ENCODE measurements around the gene TEX28. TPM values are rescaled to one million over a fixed set of nuclear protein-coding genes. Genes with fewer than 3 reads are reported as not detected.

The TEX28 gene
- total RNA-seq, 1 experiment from 2014 or later = not detected

DNA sequence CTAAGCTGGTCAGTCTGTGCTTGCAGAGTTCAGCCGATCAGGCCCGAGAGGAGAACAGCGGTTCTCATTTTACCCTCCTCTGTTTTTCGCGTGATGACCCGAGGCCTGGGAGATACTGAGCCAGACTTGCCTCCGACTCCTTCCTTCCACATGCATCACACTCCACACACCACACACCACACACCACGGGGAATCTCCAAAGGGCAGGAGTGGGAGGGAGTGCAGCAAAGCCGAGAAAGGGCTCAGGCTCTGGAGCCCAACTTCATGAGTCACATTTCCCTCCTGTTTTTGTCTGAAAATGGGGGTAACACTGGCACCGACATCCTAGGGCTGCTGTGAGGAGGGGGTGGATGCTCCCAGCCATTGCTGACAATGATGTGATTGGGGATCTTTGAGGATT lies 39.6 kb upstream of the TEX28 start:
- TF ChIP-seq, protein P1, sequence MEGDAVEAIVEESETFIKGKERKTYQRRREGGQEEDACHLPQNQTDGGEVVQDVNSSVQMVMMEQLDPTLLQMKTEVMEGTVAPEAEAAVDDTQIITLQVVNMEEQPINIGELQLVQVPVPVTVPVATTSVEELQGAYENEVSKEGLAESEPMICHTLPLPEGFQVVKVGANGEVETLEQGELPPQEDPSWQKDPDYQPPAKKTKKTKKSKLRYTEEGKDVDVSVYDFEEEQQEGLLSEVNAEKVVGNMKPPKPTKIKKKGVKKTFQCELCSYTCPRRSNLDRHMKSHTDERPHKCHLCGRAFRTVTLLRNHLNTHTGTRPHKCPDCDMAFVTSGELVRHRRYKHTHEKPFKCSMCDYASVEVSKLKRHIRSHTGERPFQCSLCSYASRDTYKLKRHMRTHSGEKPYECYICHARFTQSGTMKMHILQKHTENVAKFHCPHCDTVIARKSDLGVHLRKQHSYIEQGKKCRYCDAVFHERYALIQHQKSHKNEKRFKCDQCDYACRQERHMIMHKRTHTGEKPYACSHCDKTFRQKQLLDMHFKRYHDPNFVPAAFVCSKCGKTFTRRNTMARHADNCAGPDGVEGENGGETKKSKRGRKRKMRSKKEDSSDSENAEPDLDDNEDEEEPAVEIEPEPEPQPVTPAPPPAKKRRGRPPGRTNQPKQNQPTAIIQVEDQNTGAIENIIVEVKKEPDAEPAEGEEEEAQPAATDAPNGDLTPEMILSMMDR (conservative IDR thresholded peaks at IDR 0.05; ENCODE audit: low read depth, low read length) = no peak
- TF ChIP-seq EZH2 (IDR thresholded peaks at IDR 0.05; ENCODE audit: borderline replicate concordance, low read depth, low read length, poor library complexity, severe bottlenecking) = no peak
- no peak overlapping the region for H3K4me3 ChIP-seq (ENCODE audit: low read depth, low read length, poor library complexity, severe bottlenecking)
- H3K36me3 ChIP-seq (ENCODE audit: insufficient read depth, low read length, poor library complexity, severe bottlenecking) = no peaks in the 10 kb centered on the region
- no peaks in the 10 kb centered on the region for H3K4me1 ChIP-seq (ENCODE audit: insufficient read depth, low read length, poor library complexity, severe bottlenecking)
- no TSS peak for BruUV-seq (replicated peaks)
- DNase-seq (ENCODE audit: low spot score) = no peak
- ChIA-PET POLR2A (ENCODE audit: low non-redundant PET) (no interaction called here), CTCF (no interaction called here)
- intact Hi-C loops (cut with micrococcal nuclease; ENCODE audit: unreplicated experiment) = no loop called here
- H3K27ac ChIP-seq (ENCODE audit: low read depth, low read length, poor library complexity, severe bottlenecking) = no peak overlapping the region
- no peaks in the 10 kb centered on the region for H3K27me3 ChIP-seq (replicated peaks; ENCODE audit: insufficient read depth, low read depth, low read length, poor library complexity)
- H3K9me3 ChIP-seq (ENCODE audit: low read depth, low read length, poor library complexity, severe bottlenecking) = no peaks in the 10 kb centered on the region

GRCh38 chrX:154333837-154334271 lies 38.9 kb upstream of the TEX28 start:
- intact Hi-C loops (cut with micrococcal nuclease; ENCODE audit: unreplicated experiment) = no loop called here
- DNase-seq (ENCODE audit: low spot score) = no peak
- ChIA-PET POLR2A (ENCODE audit: low non-redundant PET) (no interaction called here), CTCF (no interaction called here)
- BruUV-seq (replicated peaks) = no TSS peak
- Histone ChIP-seq H3K4me3 (ENCODE audit: low read depth, low read length, poor library complexity, severe bottlenecking) (no peak overlapping the region), H3K9me3 (ENCODE audit: low read depth, low read length, poor library complexity, severe bottlenecking) (no peaks in the 10 kb centered on the region), H3K27ac (ENCODE audit: low read depth, low read length, poor library complexity, severe bottlenecking) (no peak overlapping the region), H3K36me3 (ENCODE audit: insufficient read depth, low read length, poor library complexity, severe bottlenecking) (no peaks in the 10 kb centered on the region), H3K27me3 (replicated peaks; ENCODE audit: insufficient read depth, low read depth, low read length, poor library complexity) (no peaks in the 10 kb centered on the region), H3K4me1 (ENCODE audit: insufficient read depth, low read length, poor library complexity, severe bottlenecking) (no peaks in the 10 kb centered on the region)
- no peak for TF ChIP-seq EZH2 (IDR thresholded peaks at IDR 0.05; ENCODE audit: borderline replicate concordance, low read depth, low read length, poor library complexity, severe bottlenecking)
- TF ChIP-seq, protein P1 (conservative IDR thresholded peaks at IDR 0.05; ENCODE audit: low read depth, low read length) = no peak

- no TSS peak for BruUV-seq (replicated peaks)
- intact Hi-C loops (cut with micrococcal nuclease; ENCODE audit: unreplicated experiment) = no loop called here
- CTCF ChIA-PET = no interaction called here
- H3K4me1 ChIP-seq (ENCODE audit: insufficient read depth, low read length, poor library complexity, severe bottlenecking) = no peaks in the 10 kb centered on the region
- TF ChIP-seq EZH2 (IDR thresholded peaks at IDR 0.05; ENCODE audit: borderline replicate concordance, low read depth, low read length, poor library complexity, severe bottlenecking) = no peak
- TF ChIP-seq, protein P1 (conservative IDR thresholded peaks at IDR 0.05; ENCODE audit: low read depth, low read length) = no peak
- no peak overlapping the region for H3K4me3 ChIP-seq (ENCODE audit: low read depth, low read length, poor library complexity, severe bottlenecking)
- no peaks in the 10 kb centered on the region for H3K27me3 ChIP-seq (replicated peaks; ENCODE audit: insufficient read depth, low read depth, low read length, poor library complexity)
- POLR2A ChIA-PET (ENCODE audit: low non-redundant PET) = no interaction called here
- H3K9me3 ChIP-seq (ENCODE audit: low read depth, low read length, poor library complexity, severe bottlenecking) = no peaks in the 10 kb centered on the region
- H3K36me3 ChIP-seq (ENCODE audit: insufficient read depth, low read length, poor library complexity, severe bottlenecking) = no peaks in the 10 kb centered on the region
- H3K27ac ChIP-seq (ENCODE audit: low read depth, low read length, poor library complexity, severe bottlenecking) = no peak overlapping the region
- no peak for DNase-seq (ENCODE audit: low spot score)
Observed at GRCh38 chrX:154333116-154333515, 38.2 kb upstream of the TEX28 start.
